Loucy (cell line): ENCODE results near the gene CYP46A1.

ENCODE experiments used
- H2AFZ ChIP-seq: fragments of 200-600 bp; sonication (generic); 2 replicates; pipeline ENCODE4 v1.6.0; 2016; ENCODE audit warnings: antibody characterized with exemption, mild to moderate bottlenecking, low read length, moderate library complexity
- H3F3A ChIP-seq: fragments of 200-600 bp; 2 replicates; pipeline ENCODE4 v1.6.0; 2016; ENCODE audit warnings: antibody characterized with exemption, low read depth, mild to moderate bottlenecking
- H3K27me3 ChIP-seq: fragments of 200-600 bp; sonication (generic); 2 replicates; pipeline ENCODE4 v1.6.1; 2014; ENCODE audit warnings: low read length, mild to moderate bottlenecking; ENCODE audit not compliant: insufficient read depth, poor library complexity, severe bottlenecking
- H3K36me3 ChIP-seq: fragments of 200-600 bp; sonication (generic); 2 replicates; pipeline ENCODE4 v1.6.1; 2016; ENCODE audit warnings: low read length; ENCODE audit not compliant: insufficient read depth
- H3K4me1 ChIP-seq: fragments of 200-600 bp; sonication (generic); 2 replicates; pipeline ENCODE4 v1.5.1; 2014; ENCODE audit warnings: low read length, mild to moderate bottlenecking; ENCODE audit not compliant: insufficient read depth, poor library complexity, severe bottlenecking
- H3K4me2 ChIP-seq: fragments of 200-600 bp; sonication (generic); 2 replicates; pipeline ENCODE4 v1.6.0; 2014; ENCODE audit warnings: antibody characterized with exemption, low read length, low read depth, mild to moderate bottlenecking; ENCODE audit not compliant: poor library complexity, severe bottlenecking
- H3K4me3 ChIP-seq: fragments of 200-600 bp; sonication (generic); 2 replicates; pipeline ENCODE4 v1.5.1; 2014; ENCODE audit warnings: low read length, mild to moderate bottlenecking, mixed read lengths; ENCODE audit not compliant: poor library complexity, severe bottlenecking
- H3K79me2 ChIP-seq: fragments of 200-600 bp; sonication (generic); 2 replicates; pipeline ENCODE4 v1.6.1; 2014; ENCODE audit warnings: low read length; ENCODE audit not compliant: insufficient read depth
- H3K9ac ChIP-seq: fragments of 200-600 bp; sonication (generic); 2 replicates; pipeline ENCODE4 v1.6.0; 2014; ENCODE audit warnings: mild to moderate bottlenecking, low read depth, low read length, moderate library complexity; ENCODE audit not compliant: poor library complexity, severe bottlenecking
- H3K9me2 ChIP-seq: fragments of 200-600 bp; sonication (generic); replicated peaks from 2 replicates; pipeline ENCODE4 v1.6.1; 2016; ENCODE audit warnings: low read depth, low read length, mixed read lengths
- H3K9me3 ChIP-seq: fragments of 200-600 bp; sonication (generic); 2 replicates; pipeline ENCODE4 v1.6.1; 2014; ENCODE audit warnings: mild to moderate bottlenecking, antibody characterized with exemption, low read length, low read depth; ENCODE audit not compliant: insufficient read depth
- H4K20me1 ChIP-seq: fragments of 200-600 bp; sonication (generic); 2 replicates; pipeline ENCODE4 v1.6.0; 2014; ENCODE audit warnings: antibody characterized with exemption, low read length, mild to moderate bottlenecking; ENCODE audit not compliant: insufficient read depth, poor library complexity, severe bottlenecking
- CTCF ChIP-seq: fragments of 200-600 bp; sonication (generic); conservative IDR thresholded peaks from 2 replicates; pipeline ENCODE4 v1.5.1; 2014; ENCODE audit warnings: mild to moderate bottlenecking, antibody characterized with exemption, low read length
- EZH2phosphoT487 ChIP-seq: fragments of 200-600 bp; IDR thresholded peaks from 2 replicates; pipeline ENCODE4 v1.6.1; 2018; ENCODE audit warnings: antibody characterized with exemption, mild to moderate bottlenecking, moderate library complexity, borderline replicate concordance

Gene CYP46A1

GRCh38 chr14:99729991-99730875, 46.1 kb downstream of the CYP46A1 start:
- Histone ChIP-seq H2AFZ (no peak overlapping the region), H3K9ac (no peak overlapping the region), H3K9me2 (no peaks in the 10 kb centered on the region), H3K79me2 (no peaks in the 10 kb centered on the region), H3K27me3 (no peaks in the 10 kb centered on the region), H3K36me3 (no peaks in the 10 kb centered on the region), H3F3A (no peaks in the 10 kb centered on the region), H3K4me3 (no peak overlapping the region), H3K4me2 (peak overlapping the region; percentile 42), H3K4me1 (no peaks in the 10 kb centered on the region), H4K20me1 (no peaks in the 10 kb centered on the region), H3K9me3 (no peaks in the 10 kb centered on the region)
- peak; percentile 80 for TF ChIP-seq CTCF
- TF ChIP-seq EZH2phosphoT487, result no peak

- no peak for TF ChIP-seq EZH2phosphoT487
- no peak for TF ChIP-seq CTCF
- Histone ChIP-seq H3K9me2 (no peaks in the 10 kb centered on the region), H3K36me3 (no peaks in the 10 kb centered on the region), H3K4me3 (no peak overlapping the region), H3K79me2 (no peaks in the 10 kb centered on the region), H3K4me1 (no peaks in the 10 kb centered on the region), H3K9me3 (no peaks in the 10 kb centered on the region), H3K4me2 (no peak overlapping the region), H3K9ac (no peak overlapping the region), H4K20me1 (no peaks in the 10 kb centered on the region), H2AFZ (no peak overlapping the region), H3F3A (no peaks in the 10 kb centered on the region), H3K27me3 (no peaks in the 10 kb centered on the region)
Observed at GRCh38 chr14:99730876-99731546, 46.9 kb downstream of the CYP46A1 start.

GRCh38 chr14:99731547-99732435, 47.7 kb downstream of the CYP46A1 start:
- Histone ChIP-seq H3K4me1 (no peaks in the 10 kb centered on the region), H3K27me3 (no peaks in the 10 kb centered on the region), H4K20me1 (no peaks in the 10 kb centered on the region), H3K4me2 (no peak overlapping the region), H3K36me3 (no peaks in the 10 kb centered on the region), H3K79me2 (no peaks in the 10 kb centered on the region), H3K4me3 (no peak overlapping the region), H3F3A (no peaks in the 10 kb centered on the region), H3K9ac (no peak overlapping the region), H2AFZ (no peak overlapping the region), H3K9me2 (no peaks in the 10 kb centered on the region), H3K9me3 (no peaks in the 10 kb centered on the region)
- TF ChIP-seq EZH2phosphoT487, result no peak
- TF ChIP-seq CTCF, result no peak
